CD4-positive, alpha-beta T cell treated with Interleukin-15 for 4 hours (primary cell): Measurements from ENCODE around the gene KRT31.
"Not testable (repeated sequence)": the region's sequence is repeated elsewhere in the genome, so short reads cannot be mapped to it uniquely, and the experiment has no call there.

ENCODE experiments used
- DNase-seq: peaks from one replicate; pipeline ENCODE4 v3.0.0-alpha.2; 2020; ENCODE audit warnings: low spot score

KRT31 gene

DNA sequence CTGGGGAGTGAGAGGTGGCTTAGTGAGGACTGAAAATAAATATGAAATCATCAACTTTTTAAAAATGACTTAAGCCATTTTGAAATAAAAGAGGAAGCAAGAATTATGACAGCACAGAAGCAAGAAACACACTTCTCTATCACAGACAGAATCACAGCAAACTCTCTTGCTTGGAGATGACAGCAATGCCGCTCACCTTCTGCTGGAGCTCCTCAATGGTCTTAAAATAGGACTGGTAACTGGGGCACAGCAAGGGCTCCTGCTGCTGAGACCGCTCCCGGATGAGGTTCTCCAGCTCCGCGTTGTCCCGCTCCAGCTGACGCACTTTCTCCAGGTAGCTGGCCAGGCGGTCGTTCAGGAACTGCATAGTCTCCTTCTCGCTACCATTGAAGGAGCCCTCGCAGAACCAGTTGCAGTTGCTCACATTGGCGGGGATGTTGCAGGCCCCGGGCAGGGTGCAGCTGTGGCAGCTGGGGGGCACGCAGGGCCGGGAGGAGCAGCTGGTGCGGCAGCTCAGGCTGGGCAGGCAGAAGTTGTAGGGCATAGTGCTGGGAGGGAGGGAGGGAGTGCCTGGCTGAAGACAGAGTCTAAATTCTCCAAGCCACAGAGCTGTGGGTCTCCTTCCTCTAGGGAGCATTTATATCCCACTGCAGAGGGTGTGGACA, at the start of gene KRT31:
Gene KRT31, minus strand, starts transcription at position 613 of the 665 bp plus-strand sequence. Its CDS starts 69 bp downstream, at position 544.
- DNase-seq, result no peak

DNA sequence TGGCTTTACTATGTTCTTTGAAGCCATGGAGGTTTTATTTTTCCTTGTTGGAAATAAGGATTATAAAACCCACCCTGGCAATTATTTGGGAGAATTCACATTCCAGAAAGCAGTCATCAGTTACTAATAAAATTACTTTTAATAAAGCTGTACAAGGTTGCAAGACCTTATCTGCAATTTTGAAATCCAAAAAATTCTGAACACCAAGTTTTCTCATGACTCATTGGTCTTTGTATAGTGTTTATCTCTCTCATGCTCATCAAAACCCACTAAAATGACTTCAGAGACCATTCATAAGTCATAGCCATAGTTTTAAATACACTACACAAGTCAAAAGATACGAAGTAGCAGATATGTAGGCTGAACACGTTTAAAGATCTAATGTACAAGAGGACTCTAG, 49.4 kb upstream of the KRT31 start:
- no peak for DNase-seq

DNA sequence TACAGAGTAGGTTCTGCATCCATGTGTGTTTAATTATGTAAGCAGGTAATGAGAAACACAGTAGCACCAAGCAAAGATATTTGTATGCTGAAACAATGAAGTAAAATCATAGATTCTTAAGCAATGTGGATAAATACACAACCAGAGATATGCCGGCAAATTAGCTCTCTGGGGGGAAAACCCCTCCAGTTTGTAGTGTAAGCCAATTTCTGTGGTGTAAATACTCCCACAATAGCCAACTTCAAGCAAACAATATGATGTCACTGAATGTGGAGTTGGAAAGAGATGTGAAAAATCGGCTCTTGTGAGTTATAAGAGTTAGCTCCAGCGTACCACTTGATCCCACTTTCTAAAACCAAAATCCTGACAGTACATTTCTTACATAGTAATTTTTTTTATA, 47.2 kb upstream of the KRT31 start:
- no peak for DNase-seq

DNA sequence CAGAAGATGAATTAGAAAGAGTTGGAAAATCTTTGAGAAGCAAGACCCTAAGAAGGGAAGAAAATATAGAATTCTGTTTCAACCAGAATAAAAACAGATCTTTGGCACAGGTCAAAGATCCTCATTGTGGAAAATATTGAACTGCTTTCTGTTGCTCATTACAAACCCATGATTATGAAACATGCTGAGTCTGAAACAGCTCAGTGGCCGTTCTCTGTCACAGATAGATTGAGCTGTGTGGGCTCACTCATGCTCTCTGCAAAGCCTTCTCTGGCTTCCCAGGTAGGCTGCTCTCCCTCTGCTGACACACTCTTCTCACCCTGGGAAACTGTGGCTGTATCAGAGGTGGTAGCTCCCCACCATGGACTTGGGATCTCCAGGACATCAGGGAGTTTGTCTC, 46.8 kb upstream of the KRT31 start:
- no peak for DNase-seq

DNA sequence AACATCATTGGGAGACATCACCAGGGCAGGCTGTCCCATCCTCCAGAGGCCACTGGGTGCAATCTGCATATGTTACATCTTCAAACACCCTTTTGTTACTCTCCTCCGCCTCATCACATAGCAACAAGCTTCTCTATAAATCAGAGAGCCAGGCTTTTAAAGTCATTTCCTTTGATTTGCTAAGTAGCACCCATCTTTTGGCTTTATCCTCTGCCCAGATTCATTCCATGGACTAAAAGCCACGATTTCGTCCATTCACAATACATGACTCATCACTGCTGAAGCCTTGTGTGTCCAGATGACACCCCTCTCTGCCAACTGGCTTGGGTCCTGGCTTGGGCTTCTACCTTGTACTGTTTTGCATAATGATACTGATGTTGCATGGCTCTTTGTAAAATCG, 45.3 kb upstream of the KRT31 start:
- DNase-seq, result no peak

DNA sequence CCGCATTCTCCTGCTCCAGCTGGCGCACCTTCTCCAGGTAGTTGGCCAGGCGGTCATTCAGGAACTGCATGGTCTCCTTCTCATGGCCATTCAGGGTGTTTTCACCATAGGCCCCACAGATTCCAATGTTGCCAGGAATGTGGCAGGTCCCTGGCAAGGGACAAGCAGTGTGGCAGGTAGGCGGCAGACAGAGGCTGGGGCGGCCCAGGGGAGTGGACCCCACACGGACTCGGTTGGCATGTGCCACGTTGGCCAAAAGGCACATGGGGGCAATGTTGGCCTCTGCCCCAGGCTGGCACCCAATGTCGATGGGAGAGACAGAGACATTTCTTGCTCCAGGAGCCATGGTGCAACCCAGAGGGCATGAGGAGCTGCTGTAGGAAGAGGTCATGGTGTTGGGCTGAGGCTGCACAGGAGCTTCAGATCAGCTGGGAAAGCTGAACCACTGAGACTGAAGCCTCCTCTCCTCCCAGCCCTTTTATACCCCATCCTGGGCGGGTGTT, 43.2 kb upstream of the KRT31 start, which contains the start of gene KRT38:
Gene KRT38, minus strand, starts transcription at position 453 of the 503 bp plus-strand sequence. Its CDS starts 62 bp downstream, at position 391.
- DNase-seq, result no peak

DNA sequence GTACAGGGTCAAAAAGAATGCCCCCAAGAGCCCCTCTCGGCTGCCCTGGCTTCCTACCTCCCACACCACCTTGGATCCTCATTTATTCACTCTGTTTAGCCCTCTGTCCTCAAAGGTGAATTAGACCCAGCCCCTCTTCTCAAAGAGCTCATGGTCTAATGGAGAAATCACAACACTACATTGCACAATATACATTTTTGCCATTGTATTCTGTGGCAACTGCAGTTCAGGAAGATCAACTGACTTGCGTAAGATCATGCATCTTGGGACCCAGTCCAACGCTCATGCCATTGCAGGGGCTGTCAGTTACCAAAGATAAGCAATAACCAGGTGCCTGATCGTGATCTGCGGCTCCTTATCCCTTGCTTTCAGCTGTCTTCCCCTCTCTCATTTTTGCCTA, 42.0 kb upstream of the KRT31 start:
- no peak for DNase-seq

DNA sequence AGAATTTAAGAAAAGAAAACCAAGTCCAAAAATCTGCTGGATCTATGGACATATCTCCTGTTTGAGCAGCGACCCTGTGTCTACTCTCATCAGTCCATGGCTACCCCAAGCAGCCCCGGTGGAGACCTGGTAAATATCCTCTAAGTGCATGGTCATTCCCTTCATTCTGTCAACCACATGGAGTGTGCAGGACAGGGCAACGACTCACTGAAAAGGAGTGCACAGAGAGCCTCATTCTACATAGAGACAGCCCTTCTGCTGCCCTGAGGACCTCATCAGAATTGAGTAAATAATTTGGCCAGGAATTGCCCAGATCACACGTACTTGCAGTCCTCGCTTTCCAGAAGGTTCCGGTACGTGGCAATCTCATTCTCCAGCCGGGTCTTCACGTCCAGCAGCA, 40.4 kb upstream of the KRT31 start:
- DNase-seq, result no peak

DNA sequence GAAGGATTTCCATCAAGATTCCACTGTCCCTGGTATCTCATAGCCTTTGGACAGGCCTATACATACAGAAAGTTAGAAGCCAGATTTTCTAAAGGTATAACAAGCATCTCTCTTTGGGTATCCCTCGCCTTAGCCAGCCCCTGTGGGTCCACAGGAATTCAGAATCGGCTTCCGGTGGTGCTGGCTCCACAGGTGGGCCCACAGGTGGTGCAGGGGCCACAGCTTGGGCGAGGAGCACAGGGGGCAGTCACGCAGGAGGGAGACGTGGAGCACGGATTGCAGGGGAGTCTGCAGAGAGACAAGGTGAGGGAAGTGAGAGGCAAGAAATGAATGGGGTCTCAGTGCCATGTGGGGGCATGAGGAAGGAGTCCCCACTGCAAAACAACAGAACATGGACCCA, 39.8 kb upstream of the KRT31 start:
- DNase-seq, result no peak

DNA sequence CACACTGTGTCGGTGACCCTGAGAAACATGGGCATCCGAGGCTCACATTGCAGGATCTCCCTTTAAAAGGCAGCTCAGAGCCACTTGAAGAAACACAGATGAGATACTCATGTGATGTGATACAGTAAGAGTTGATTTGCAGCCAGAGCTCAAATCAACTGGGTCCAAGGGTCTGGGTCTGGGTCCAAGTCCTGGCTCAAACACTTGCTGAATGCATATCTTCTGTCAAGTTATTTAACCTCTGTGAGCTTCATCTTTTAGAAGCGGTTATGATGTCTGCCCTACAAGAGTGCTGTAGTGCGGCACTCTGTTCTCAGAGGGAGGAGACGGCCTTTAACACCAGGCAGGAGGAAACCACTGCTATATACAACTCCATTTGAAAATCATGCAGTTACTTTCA, 37.0 kb upstream of the KRT31 start:
- no peak for DNase-seq

DNA sequence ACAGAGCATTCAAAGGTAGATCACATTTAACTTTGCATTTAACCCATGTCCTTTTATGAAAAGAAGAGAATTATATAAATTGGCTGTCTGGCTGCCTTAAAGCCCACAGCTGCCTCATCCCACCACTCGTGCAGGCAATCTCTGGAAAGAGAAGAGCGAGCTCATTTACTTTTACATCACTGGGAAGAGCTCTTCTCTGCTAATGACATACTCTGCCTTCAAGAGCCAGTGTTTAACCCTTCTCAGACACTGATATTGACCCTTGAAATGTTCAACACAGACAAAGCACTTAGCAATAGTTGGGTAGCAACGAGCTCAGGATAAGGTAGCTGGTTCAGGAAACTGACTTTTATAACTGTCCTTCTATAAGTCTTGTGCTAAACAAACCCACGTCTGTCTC, 36.6 kb upstream of the KRT31 start:
- DNase-seq, result no peak

DNA sequence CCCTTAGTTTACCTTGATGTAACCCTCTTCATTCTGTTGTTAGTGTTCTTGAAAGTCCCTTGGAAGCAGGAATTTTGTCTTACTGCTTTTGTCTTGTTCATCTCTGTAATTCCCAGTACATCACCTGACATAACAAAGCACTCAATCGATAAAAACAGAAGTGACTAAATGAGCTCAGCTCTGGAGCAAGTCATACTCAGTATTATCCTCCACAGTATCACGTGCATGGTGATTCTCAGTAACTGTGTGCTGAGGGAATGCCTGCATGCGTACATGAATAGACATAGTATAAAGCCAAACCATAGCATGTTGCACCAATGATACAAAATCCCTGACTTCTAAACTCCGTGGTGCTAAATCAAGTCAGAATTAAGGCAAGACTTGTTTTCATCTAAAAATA, 36.2 kb upstream of the KRT31 start:
- no peak for DNase-seq

DNA sequence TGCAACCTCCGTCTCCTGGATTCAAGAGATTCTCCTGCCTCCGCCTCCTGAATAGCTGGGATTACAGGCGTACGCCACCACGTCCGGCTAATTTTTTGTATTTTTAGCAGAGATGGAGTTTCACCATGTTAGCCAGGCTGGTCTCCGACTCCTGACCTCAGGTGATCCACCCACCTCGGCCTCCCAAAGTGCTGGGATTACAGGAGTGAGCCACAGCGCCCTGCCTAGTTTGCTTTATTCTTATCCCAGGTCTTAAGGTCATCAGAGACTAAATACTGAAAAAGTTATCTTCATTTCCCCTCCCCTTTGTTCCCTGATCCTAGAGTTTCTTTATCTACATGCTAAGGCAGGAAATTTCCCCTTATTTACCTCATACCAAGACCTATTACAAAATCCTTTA, 33.0 kb upstream of the KRT31 start:
- DNase-seq, result not testable (repeated sequence)

DNA sequence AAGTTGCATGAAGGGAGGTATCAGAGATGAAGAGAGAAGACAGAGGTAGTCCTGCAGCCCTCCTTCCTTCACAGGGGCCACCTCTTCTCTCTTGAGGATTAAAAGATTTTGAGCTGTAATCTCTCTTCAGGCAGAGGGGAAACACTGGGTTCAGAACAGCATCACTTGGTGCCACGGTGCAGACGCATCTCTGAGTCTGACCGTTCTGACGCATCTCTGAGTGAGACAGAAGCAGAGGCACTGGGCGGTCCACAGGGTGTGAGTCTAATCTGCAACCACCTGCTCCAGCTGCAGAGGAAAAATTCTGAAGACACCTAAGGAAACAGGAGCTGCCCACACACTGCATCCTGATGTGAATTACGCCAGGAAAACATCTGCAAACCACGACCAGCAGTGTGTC, 32.3 kb upstream of the KRT31 start:
- DNase-seq, result no peak

DNA sequence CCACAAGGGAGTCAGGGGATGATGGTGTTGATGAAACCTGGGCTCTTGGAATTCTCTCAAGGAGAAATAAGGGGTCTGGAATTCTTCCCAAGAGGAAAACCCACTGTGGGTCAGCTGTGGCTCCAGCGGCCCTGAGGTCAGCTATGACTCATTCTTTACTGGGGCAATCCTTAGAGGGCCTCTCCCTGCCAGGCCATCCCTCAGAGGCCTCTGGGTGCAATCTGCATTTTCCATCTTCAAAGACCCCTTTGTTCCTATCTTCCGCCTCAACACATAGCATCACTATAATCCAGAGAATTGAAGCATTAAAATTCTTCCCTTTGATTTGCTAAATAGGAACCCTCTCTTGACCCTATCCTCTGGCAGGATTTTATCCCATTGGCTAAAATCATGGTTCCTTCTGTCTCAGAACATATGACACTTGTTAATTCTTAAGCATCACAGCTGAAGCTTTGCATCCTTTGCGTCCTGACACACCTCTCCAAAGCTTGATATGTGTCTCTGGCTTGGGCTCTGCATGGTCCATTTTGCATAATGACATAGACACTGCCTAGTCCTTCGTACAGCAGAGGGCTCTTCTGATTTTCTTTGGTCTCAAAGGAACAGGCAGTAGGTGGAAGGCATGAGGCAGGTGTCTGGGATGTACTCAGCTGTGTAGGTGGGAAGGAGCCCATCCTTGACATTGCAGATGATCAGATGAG, 31.3 kb upstream of the KRT31 start:
- DNase-seq, result no peak

DNA sequence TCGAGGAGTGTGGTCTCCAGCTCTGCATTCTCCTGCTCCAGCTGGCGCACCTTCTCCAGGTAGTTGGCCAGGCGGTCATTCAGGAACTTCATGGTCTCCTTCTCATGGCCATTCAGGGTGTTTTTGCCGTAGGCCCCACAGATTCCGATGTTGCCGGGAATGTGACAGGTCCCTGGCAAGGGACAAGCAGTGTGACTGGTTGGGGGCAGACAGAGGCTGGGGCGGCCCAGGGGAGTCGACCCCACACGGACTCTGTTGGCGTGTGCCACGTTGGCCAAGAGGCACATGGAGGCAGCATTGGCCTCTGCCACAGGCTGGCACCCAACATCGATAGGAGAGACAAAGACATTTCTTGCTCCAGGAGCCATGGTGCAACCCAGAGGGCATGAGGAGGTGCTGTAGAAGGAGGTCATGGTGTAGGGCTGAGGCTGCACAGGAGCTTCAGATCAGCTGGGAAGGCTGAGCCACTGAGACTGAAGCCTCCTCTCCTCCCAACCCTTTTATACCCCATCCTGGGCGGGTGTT, 26.8 kb upstream of the KRT31 start, which contains the start of gene KRT37:
Gene KRT37, minus strand, starts transcription at position 475 of the 525 bp plus-strand sequence. Its CDS starts 62 bp downstream, at position 413.
- no peak for DNase-seq

DNA sequence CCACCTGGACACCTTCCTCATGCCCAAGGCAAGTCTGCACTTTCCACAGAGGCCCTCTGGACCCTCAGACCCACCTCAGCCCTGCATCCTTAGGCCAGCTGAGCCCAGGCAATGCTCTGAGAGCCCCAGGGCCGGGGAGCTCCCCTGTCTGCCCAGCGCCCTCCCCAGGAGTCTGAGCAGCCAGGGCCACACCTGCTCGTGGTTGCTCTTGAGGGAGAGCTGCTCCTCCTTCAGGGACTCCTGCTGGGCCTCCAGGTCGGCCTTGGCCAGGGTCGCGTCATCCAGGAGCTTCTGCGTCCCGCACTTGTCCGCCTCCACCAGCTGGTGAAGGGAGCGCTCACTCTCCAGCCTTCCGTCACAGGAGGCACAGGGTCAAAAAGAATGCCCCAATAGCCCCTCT, 25.2 kb upstream of the KRT31 start:
- not testable (repeated sequence) for DNase-seq

DNA sequence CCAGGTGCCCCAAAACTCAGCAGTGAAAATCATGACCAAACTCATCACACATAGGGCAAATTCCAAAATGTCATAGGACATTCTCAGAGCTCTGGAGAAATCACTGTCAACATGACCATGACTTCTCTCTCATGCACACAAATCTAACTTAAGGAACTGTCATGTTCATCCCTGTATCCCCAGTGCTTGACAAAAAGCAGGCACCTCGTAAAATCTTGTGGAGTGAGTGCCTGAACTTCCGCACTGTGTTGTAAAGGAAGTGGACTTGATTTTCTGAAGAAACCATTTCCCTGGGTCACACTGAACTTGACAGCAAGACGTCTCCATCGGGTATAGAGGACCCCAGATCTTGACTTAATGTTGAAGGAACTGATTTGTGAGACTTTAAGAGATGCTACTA, 24.2 kb upstream of the KRT31 start:
- DNase-seq, result no peak

DNA sequence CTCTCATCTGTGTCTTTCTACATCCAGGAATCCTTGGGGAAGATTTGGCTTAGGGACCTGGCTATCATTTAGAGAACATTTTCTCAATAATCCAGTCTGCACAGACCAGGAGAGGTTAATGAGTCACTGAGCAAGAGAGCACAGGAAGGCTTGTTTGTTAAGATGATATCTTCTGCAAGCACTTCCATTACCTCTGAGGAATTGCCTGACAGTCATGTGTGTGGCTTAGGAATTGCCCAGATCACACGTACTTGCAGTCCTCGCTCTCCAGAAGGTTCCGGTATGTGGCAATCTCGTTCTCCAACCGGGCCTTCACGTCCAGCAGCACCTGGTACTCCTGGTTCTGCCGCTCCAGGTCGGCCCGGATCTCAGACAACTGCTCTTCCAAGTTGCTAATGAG, 23.7 kb upstream of the KRT31 start:
- no peak for DNase-seq

DNA sequence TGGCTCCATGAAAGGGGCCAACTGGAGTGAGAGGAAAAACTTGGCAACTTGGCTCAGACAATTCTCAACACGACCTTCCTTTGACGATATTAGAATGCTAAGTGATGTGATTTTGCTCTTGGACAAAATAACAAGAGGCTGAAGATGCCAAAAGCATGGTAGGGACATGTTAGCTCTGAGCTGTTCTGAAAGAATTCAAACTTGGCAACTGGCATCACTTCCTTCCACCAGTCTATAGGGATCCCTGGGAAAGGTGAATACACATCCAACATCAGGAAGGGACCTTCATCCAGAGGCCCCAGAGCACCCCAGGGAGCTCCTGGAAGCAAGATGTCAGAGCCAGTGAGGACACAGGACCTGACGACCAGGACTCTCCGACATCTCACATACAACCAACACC, 22.7 kb upstream of the KRT31 start:
- DNase-seq, result no peak

DNA sequence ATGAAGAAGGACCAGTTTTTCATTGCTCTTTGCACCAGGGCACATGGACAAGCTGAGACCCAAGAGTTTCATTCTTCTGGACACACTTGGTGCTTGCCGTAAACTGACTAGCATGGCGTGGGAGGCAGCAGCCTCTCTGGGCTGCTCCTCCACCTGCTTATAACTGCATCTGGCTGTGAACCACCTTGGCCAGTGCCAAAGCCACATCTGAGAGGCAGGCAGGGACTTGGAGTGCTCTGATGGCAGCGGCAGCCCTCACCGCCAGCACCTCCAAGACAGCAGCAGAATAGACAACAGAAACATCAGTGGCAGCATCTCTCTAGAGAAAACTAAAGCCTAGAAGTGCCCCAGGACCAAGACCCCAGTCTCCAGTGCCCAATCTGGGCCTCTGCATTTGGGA, 22.3 kb upstream of the KRT31 start:
- no peak for DNase-seq

DNA sequence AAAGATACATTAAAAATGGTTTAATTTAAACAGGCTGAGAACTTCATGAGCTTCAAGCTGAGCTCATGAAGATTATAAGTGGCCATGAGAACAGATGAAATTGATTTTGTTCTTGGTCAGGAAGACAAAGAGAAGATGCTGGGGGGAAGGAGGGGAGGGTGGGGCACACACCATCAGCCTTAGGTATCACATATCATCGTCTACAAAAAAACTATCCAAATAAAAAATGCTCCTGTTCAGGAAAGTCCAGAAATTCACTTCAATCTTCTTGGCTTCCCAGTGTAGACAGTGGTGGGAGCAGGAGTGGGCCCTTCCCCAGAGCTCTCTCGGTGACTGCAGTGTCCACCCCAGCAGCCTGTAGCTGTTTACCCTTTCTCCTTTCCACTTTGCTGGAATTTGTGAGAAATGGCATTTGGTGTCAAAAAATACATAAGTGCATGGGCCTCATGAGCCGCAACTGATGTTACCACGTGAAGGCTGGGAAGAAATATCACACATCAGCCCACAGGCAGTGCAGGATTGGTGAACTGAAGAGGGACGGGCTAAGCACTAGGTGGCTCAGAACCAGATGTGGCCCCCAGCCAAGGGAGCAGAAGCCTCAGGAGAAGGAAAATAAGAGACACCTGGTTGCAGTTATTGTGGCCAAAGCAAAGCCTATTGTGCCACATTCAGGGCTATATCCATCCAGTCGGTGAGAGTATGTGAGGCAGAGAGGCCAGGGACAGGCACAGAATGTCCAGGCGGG, 20.9 kb upstream of the KRT31 start:
- DNase-seq, result no peak
